Neural cell (in vitro differentiated cells): ENCODE measurements around the gene PRR20C.
"Not testable (repeated sequence)": the region's sequence is repeated elsewhere in the genome, so short reads cannot be mapped to it uniquely, and the experiment has no call there.

Source experiments
- EP300 ChIP-seq: fragments of 450-650 bp; conservative IDR thresholded peaks from 2 replicates; pipeline ENCODE4 v1.6.1; 2014; ENCODE audit warnings: antibody characterized with exemption, mild to moderate bottlenecking, moderate library complexity; ENCODE audit not compliant: poor library complexity, severe bottlenecking
- EZH2 ChIP-seq: fragments of 200-600, 300-800 bp; shearing (Covaris generic), sonication (generic); IDR thresholded peaks from 2 replicates; pipeline ENCODE4 v1.6.1; 2014; ENCODE audit warnings: antibody characterized with exemption, low read length, borderline replicate concordance, mild to moderate bottlenecking; ENCODE audit not compliant: insufficient read depth, poor library complexity, severe bottlenecking
- MXI1 ChIP-seq: fragments of 450-650 bp; conservative IDR thresholded peaks from 2 replicates; pipeline ENCODE4 v1.6.1; 2014; ENCODE audit warnings: antibody characterized with exemption, mild to moderate bottlenecking; ENCODE audit not compliant: poor library complexity, severe bottlenecking
- POLR2AphosphoS5 ChIP-seq: IDR thresholded peaks from 2 replicates; pipeline ENCODE4 v1.6.1; 2012
- TAF1 ChIP-seq: IDR thresholded peaks from 2 replicates; pipeline ENCODE4 v1.6.1; 2012; ENCODE audit warnings: low read depth
- TF ChIP-seq, protein P1 (sequence below): fragments of 450-650 bp; IDR thresholded peaks from 2 replicates; pipeline ENCODE4 v1.5.1; 2014; ENCODE audit warnings: antibody characterized with exemption, mild to moderate bottlenecking, moderate library complexity; ENCODE audit not compliant: poor library complexity, severe bottlenecking

DNA sequence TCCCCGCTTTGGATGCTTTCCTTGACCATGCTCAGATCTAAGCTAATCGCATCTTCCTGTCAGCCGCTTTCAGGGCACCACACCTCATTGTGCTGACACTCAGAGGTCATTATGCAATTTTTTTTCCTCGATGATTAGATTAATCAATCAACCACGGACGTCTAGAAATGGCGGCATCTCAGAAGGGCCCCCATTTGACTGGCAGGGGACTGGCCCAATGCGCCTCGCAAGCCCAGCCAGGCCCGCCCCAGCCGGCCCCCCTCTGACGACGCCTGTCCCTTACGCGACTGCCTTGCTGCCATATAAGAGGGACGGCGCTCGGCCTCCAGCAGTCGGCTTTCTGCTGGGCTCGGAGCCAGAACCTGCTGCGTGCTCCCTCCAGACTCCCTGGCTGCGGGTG, 6.5 kb downstream of the PRR20C start, which contains the start of gene PRR20D:
- TF ChIP-seq, protein P1, sequence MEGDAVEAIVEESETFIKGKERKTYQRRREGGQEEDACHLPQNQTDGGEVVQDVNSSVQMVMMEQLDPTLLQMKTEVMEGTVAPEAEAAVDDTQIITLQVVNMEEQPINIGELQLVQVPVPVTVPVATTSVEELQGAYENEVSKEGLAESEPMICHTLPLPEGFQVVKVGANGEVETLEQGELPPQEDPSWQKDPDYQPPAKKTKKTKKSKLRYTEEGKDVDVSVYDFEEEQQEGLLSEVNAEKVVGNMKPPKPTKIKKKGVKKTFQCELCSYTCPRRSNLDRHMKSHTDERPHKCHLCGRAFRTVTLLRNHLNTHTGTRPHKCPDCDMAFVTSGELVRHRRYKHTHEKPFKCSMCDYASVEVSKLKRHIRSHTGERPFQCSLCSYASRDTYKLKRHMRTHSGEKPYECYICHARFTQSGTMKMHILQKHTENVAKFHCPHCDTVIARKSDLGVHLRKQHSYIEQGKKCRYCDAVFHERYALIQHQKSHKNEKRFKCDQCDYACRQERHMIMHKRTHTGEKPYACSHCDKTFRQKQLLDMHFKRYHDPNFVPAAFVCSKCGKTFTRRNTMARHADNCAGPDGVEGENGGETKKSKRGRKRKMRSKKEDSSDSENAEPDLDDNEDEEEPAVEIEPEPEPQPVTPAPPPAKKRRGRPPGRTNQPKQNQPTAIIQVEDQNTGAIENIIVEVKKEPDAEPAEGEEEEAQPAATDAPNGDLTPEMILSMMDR, result not testable (repeated sequence)
- TF ChIP-seq EZH2, POLR2AphosphoS5, TAF1, EP300, MXI1: not testable (repeated sequence)
